ENCODE results near the gene GAD1.

Gene GAD1

DNA sequence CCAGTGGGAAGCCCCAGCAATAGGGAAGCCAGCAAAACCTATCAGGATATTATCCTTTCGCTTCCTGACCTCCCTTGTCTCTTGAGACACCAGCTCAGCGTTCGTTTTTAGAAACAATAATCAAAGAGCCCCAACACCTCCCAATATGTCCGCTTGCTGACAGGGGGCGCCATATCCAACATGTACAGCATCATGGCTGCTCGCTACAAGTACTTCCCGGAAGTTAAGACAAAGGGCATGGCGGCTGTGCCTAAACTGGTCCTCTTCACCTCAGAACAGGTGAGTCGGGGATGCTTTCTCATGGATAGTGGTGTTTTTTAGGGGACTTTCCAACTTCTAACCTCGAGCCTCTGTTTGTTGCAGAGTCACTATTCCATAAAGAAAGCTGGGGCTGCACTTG, 28.7 kb downstream of the GAD1 start:
- DNase-seq (ENCODE audit: low read depth in 2 of 2) = peak in 1 of 2 donors; percentile 37

DNA sequence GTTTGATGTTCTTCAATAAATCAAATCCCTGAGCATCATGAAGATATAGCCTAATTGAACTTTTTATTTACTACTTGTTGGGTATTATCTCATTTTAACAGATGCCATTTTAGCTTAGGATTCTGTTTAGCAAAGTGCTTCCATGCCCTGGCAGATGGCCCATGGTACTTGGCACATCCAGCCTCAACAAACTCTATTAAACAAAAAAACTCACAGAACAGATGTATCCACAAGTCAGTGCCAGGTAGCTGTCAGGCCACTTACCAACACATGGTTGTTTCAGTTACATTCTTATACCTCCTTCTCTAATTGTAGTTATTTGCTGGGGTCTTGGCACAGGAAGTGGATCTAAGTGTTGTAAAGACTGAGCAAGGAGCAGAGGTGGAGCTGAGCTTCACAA, 29.6 kb downstream of the GAD1 start:
- DNase-seq (ENCODE audit: low read depth in 2 of 2) = no peak

DNA sequence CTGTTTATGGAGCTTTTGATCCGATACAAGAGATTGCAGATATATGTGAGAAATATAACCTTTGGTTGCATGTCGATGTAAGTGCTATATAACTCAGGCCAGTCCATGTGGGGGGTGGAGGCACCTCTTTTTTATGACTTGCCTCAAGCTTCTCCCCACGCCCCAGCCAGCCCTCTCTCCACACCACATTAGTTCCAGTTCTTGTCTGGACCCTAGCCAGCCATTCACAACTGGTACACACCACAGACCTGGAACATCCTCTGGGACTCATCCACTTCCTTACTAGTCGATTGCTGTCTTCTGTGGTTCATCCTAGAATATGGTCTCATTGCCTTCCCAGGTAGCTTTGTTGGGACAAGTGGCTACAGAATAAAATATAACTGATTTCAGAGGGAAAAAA, 31.0 kb downstream of the GAD1 start:
- no peak for DNase-seq (ENCODE audit: low read depth in 2 of 2)

DNA sequence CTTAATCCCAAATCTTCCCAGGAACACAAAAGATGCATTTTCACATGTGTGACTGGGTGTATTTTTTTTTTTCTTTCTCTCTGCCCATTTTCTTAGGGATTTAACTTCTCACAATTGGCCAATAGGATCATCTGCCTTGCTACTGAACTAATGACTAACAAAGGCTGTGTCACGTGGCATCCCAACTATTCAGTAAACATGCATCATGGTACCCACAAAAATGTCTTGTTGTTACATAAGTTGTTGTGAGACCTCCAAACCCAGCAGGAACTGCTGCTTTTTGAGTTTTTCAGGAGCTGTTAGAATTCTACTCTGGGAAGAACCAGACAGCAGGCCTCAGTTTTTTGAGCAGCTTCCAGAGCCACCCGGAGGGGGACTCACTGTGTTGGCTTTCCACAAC, 31.9 kb downstream of the GAD1 start:
- no peak for DNase-seq (ENCODE audit: low read depth in 2 of 2)

DNA sequence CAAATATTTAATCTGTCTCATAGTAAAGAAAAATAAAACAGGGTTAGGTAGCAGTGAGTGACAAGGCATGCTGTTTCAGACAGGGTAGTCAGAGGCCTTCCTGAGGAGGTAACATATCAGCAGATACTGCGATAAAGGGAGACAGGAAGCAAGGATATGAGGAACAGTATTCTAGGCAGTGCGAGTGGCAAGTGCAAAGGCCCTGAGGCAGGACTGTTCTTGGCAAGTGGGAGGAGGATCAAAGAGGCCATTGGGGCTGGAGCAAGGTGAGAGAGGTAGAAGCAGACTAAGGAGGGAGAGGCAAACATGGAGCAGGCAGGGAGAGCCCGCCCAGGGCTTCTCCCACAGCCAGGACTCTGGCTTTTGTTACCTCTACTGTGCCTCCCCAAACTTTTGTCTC, 33.6 kb downstream of the GAD1 start:
- no peak for DNase-seq (ENCODE audit: low read depth in 2 of 2)

DNA sequence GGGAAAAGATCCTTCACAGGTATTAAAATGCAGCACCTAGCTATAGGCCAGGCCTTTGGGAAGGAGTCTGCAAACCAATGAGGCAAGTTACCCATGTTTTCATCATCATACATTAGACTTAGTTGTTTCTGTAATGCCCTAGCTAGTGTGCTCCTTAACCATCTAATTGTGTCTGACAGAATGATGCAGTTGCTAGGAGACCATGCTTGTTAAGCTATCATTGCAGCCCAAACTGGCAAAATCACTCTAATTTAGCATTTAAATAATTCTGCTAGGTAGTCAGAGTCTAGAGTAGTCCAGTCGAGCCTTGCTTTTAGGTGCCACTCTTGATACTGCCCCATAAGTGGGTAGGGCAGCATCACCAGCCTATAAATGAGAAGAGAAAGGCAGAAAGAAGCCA, 34.9 kb downstream of the GAD1 start:
- DNase-seq (ENCODE audit: low read depth in 2 of 2) = no peak

DNA sequence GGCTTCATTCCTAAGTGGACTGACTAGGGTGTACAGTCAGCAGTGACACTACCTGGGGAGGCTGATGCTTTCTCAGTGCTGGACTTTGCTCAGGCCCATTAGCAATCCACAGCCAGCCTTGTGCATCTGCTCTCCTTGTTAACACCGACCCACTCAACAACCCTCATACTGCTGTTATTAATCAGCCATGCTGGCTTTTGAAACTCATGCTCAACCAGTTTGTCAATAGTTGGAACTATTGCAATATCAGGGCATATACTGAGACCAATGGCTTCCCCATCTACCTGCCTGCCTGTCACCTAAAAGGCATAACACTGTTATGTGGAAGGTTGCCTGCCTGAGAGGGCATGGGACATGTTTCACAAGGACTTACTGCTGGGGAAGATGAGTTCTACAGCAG, 39.4 kb downstream of the GAD1 start:
- no peak for DNase-seq (ENCODE audit: low read depth in 2 of 2)

DNA sequence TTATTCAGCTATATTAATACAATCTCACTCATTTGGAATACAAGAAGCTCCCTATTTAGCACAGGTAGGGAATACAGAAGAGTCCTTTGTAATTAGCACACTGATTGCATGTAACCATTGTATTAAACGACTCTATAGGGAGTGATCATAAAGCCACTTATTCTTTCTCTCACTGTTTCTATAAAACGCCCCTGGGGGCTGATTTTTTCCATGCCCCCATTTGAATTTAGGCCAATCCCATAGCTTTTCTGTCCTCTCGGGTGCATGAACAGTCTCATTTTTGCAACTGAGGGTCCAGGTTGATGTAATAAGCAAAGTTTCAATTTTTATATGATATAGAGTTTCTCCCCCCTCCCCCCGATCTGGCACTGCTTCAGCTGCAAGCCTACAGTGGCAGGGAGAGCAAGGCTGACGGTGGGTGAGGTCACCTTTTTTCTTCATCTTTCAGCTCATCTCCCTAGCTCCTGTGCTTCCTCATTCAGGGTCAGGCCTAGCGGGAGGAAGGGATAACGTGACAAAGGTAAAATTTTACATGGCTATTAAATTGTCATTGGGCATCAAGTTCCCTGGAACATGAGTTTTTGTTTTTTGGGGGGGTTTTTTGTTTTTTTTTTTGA, 45.7 kb downstream of the GAD1 start:
- no peak for DNase-seq (ENCODE audit: low read depth in 2 of 2)

DNA sequence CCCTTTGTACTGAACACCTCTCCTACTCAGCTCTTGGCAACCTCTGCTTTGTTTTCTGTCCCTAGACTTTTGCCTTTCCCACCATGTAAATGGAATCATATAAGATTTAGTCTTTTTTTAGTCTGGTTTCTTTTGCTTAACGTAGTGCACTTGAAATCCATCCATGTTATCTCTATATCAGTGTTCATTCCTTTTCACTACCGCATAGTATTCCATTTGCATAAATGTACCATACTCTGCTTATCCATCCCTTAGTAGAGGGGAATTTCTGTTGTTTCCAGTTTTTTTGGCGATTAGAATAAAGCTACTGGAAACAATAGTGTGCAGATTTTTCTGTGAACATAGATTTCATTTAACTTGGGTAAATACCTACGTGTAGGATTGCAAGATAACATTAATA, 46.4 kb downstream of the GAD1 start:
- no peak for DNase-seq (ENCODE audit: low read depth in 2 of 2)

DNA sequence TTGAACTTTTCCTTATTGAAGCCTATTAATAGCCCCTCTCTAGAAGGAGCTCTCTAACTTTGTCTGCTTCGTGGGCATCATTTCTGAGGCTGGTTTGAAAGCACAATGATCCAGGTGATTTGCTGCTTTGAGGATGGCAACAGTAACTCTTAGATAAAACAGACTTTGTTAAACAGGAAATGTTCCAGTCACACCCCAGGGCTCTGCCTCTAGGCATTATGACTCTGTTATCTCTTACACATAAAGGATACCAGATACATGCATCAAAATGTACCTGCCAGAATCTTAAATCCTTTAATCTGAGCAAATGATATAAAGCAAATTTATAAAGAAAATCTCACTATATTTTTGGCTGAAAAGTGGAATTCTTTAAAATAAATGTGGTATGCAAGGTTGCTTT, 52.3 kb downstream of the GAD1 start:
- no peak for DNase-seq (ENCODE audit: low read depth in 2 of 2)

DNA sequence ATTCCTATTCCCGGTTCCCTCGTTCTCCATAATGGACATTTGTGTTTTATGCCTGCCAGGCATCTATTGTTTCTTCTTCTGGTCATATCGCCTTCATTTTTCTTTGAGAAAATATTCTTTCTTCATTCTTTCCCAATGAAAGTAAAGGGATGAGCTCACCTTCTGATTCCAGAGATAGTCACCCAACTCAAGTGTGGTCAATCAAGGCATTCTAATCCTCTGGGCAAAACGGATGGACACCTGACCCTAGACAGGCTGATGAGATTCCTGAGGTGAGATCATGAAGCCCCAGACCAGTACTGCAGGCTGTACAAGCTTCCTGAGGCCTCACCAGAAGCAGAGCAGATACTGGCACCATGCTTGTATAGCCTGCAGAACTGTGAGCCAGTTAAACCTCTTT, 52.8 kb downstream of the GAD1 start:
- no peak for DNase-seq (ENCODE audit: low read depth in 2 of 2)

DNA sequence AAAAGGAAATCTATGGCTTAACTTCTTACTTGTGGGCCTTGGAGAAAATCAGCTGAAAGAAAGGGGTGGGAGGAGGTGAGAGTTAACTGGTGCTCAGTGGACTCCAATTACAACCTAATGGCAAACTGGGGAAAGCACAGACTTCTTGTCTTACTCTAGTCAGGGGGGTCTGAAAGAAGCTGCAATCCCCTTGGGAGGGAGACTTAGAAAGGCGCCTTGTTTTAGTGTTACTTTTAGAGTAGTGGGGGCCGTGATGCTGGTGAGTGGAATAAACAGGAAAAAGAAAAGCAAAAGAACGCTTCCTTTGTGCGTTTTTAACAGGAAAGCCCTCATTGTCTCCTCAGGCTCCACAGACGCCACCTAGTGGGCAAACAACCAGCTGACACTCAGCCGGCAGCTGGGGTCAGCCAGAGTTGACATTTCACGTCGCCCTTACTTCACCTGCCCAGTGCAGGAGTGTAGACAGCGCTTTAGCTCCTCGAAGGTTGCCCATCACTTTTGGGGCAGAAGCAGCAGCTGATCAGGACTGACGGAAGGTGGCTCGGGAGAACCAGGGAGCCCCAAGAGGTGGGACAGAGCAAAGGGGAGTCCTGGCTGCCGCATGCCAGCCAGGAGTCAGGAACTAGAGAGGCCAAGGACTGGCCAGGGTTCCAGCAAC, 56.5 kb downstream of the GAD1 start:
- DNase-seq (ENCODE audit: low read depth in 2 of 2) = peak; percentile 72 to 75

DNA sequence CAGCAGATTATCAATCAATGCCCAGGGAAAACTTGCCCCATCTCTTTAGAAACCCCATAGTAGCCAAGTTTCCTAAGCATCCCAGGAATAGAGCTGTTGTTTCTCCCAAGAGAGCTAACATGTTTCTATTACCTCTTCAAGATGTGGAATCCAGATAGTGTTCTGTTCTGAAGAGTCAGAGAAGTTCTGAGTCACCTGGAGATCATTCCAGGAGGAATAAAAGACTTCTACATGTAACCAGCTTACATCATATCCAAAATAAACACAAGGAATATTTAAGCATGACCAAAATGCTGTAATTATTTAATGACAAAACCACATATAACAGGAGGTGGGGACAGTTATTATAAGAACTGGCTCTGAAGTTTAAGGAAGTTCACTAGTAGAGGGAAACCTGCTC, 61.4 kb downstream of the GAD1 start:
- DNase-seq (ENCODE audit: low read depth in 2 of 2) = no peak

DNA sequence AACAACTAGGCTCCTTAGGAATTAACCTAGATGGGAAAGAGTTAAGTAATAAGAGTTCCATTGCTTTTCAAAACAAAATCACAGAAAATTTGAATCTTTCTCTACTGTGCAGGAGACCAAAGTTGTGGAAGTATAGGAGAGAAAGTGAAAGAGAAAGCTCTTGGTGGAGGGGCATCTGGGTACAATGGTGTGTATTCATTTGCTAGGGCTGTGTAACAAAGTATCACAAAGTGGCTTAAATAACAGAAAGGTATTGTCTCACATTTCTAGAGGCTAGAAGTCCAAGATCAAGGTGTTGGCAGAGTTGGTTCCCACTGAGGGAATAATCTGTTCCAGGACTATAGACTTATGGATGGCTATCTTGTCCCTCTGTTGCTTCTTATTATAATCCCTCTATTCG, 61.8 kb downstream of the GAD1 start:
- no peak for DNase-seq (ENCODE audit: low read depth in 2 of 2)

DNA sequence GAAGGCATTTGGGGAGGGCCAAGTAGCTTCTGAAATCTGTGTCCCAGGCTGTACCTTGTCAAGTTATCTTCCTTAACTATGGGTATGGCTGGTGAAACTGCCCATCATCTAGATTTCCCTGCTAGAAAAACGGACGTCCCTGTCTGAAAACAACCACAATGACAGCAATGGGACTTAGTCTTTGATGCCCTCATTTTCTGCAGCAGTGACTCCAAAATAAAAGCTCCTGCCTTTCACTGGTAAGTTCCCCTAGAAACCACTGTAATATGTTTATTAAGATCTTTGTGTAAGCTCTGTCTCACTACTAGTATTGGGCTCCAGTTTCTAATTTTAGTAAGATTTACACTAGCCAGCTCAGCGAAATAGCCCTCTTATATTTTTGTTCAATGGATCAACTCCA, 65.2 kb downstream of the GAD1 start:
- no peak for DNase-seq (ENCODE audit: low read depth in 2 of 2)

DNA sequence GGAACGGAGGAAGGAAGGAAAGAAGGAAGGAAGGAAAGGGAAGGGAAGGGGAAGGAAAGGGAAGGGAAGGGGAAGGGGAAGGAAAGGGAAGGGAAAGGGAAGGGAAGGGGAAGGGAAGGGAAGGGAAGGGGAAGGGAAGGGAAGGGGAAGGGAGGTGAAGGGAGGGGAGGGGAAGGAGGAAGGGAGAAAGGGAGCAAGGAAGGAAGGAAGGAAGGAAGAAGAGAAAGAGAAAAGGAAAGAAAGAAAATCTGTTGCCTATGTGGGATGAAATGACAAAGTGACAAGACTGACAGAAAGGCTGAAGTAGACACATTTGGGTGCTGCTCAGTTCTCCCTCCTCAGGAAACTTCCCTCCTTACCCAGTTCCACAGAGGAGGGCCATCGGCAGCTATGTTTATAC, 66.1 kb downstream of the GAD1 start:
- DNase-seq (ENCODE audit: low read depth in 2 of 2) = no peak

DNA sequence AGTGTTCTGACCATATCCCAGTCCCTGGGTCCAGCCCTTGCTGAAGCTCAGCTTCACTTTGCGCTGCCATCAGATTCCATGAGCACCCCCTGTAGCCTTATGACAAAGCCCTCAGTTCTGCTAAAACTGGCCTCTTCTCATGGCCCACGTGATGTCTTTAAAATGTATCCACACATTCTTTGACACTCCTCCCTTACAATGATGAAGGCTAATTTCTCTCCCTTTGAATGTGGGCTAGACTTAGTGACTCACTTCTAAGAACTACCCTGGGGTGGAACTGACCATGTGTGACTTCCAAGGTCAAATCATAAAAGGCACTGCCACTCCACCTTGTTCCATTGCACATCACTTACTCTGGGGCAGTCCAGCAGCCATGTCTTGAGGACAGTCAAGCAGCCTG, 67.0 kb downstream of the GAD1 start:
- DNase-seq (ENCODE audit: low read depth in 2 of 2) = no peak

DNA sequence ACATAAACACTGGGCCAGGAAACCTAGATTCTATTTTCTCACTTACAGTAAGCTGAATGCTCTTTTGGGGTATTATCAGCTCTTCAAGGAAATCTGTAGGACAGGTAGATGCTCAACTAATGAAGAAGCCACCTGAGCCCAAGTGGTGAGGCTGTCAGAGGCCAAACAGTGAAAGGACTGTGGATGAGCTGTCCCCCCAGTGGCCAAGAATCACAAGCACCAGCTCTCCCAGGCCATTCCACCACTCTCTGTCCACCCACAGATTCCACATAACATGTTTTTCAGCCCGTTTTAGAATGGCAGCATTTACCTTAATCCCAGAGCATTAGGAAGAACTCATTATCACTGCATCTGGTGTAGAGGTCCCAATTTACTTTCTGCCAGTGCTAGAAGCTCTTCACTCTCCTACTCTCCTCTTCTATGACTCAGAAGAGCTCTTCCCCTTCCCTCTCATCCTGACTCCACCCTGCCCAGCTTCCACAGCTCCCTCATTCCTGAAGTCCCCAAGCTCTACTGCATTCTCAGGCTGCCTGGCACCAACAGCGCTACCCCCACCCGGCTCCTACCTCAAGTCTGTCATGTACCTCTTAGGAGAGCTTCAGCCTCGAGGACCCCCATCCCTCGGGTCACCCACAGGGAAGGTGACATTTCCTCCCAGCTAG, 68.6 kb downstream of the GAD1 start:
- DNase-seq (ENCODE audit: low read depth in 2 of 2) = no peak

DNA sequence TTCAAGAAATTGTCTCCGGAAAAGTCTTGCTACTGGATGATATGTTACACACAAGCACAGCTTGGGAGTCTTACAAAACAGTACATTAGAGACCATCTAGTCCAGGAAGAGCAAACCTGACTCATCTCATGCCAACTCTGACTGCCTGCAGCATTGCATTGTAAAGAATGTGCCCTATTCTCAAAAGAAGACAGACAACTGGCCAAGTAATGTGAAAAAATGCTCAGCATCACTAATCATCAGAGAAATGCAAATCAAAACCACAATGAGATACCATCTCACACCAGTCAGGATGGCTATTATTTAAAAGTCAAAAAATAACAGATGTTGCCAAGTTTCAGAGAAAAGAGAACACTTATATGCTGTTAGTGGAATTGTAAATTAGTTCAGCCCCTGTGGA, 69.7 kb downstream of the GAD1 start:
- no peak for DNase-seq (ENCODE audit: low read depth in 2 of 2)

DNA sequence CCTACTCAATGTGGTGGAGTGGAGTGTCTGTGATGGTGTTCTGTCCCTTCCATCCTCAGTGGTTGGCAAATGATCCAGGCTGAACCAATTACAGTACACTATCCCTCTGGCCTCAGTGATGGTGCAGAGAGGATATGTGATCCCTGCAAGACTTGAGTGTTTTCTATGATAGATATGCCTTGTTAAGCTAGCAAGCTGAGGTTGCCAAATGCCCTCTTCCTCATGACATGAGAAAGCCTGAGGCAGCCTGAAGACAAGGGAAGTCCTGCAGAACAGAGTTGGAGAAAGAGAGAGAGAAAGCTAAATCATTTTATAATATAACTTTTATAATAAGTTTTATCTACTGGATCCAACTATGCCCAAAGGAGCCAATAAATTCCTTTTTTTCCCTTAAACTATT, 70.8 kb downstream of the GAD1 start:
- no peak for DNase-seq (ENCODE audit: low read depth in 2 of 2)

DNA sequence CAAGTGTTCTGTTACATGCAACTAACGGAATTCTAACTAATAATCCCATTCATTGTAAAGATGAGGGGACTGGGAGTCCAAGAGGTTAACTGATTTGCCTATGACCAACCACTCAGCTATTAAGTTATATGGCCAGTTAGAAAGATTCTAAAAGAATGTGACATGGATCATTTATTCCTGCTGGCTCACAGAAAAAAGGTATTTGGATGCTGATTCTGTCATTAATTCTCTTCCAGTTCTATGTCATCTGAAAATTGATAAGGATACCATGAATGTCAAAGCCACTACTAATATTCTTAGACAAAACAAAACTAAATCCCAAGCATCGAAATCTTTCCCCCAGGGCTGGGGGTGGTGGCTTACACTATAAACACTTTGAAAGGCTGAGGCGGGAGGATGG, 71.2 kb downstream of the GAD1 start:
- DNase-seq (ENCODE audit: low read depth in 2 of 2) = no peak

DNA sequence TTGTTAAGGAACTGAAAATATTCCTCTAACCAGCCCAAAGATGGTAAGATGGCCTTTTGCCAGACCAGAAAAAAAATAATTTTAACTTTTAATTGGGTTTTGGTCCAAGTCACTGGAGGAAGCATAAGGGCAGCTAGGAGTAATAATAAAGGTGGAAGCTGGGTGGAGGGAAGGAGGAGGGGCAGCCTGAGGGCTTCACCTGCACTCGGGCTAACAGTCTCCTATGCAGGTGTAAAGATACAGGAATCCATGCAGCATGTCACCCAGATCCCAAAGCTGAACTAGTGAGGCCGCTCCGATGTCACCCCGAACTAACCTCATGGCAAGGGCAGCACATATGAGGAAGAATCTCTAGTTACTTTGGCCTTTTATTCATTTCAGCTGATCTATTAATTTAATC, 75.2 kb downstream of the GAD1 start:
- no peak for DNase-seq (ENCODE audit: low read depth in 2 of 2)

DNA sequence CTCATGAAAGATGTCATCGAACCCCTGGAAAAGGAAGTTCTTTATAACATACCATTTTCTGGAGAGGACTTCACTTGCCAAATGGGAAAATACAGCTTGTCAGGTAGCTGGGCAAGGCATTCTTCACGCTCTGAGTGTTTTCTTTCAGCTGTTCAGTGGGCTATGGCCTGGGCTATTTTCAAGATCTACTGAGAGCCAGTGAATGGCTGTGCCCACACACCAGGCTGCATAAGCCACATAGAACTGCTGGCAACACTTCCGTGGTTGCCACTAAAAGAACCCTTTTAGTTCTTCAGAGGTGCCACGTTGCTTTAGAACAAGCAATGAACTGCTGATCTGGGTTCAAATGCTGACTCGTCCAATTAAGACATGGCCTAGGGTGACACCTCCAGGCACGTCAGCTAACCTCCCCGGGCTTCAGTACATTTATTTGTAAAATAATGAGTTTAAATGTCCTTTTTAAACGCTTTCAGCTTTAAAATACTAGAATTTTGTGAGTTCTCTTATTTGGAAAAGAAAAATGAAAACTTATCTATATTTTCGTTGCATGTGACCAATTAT, 75.8 kb downstream of the GAD1 start:
- DNase-seq (ENCODE audit: low read depth in 2 of 2) = no peak
